Right atrium auricular region (tissue), 2 donors: ENCODE measurements around the gene ULK4. TPM values are rescaled to one million over a fixed set of nuclear protein-coding genes. Genes with fewer than 3 reads are reported as not detected.

Experiments used
- DNase-seq: peaks from one replicate; pipeline ENCODE4 v3.0.0-alpha.2; 2019; ENCODE audit warnings: low spot score
- H3K27ac ChIP-seq, 2 donors: fragments of 200-600 bp; sonication (generic); 1 replicate in 1 of 2; 2 replicates in 1 of 2; pipeline ENCODE4 v1.5.1; 2016 to 2019
- H3K27me3 ChIP-seq, 2 donors: fragments of 200-600 bp; sonication (generic); one replicate each; pipeline versions ENCODE4 v1.5.1 to v1.6.0; 2017 to 2019
- H3K36me3 ChIP-seq: fragments of 200-600 bp; sonication (generic); one replicate; pipeline ENCODE4 v1.5.1; 2016
- H3K4me1 ChIP-seq, 2 donors: fragments of 200-600 bp; sonication (generic); one replicate each; pipeline versions ENCODE4 v1.5.1 to v1.6.0; 2017 to 2019
- H3K4me3 ChIP-seq, 2 donors: fragments of 200-600 bp; sonication (generic); 1 replicate in 1 of 2; 2 replicates in 1 of 2; pipeline ENCODE4 v1.5.1; 2017 to 2019; ENCODE audit warnings: mild to moderate bottlenecking in 1 of 2, moderate library complexity in 1 of 2
- H3K9me3 ChIP-seq, 2 donors: fragments of 200-600 bp; sonication (generic); one replicate each; pipeline ENCODE4 v1.5.1; 2019
- total RNA-seq, 2 donors: library from RNA; depleted of rRNA; stranded (reverse); fragments of >200 nt; gene quantifications; one replicate each; pipeline ENCODE4 v1.1.0, GENCODE V29; 2016
- TF ChIP-seq, protein P1 (sequence below), 2 donors: fragments of 200-600 bp; sonication (generic); IDR thresholded peaks; one replicate each; pipeline ENCODE4 v1.5.1; 2019; ENCODE audit warnings: antibody characterized with exemption in 2 of 2

The ULK4 gene
- total RNA-seq, 2 donors from 2014 or later: 7.1 to 10.1 TPM

DNA sequence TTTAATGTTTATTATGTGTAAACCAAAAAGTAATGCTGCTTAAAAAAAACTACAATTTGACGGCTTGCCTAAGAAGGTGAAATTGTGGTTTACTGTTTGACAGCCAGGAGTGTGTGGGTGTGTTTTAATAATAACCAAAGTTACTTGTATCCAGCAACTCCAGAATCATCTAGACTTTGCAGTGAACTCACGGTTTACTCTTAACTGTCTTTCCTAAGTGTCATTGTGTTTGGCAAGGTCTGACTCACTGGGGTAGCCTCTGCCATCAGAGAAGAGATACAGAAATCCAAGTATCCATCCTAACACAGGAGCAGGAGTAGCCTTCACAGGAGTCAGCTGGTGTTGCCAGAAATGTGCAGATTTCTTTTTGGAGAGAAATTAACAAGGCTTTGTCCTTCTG lies 611.5 kb downstream of the ULK4 start:
- Histone ChIP-seq H3K4me1 (no peaks in the 10 kb centered on the region), H3K27me3 (no peaks in the 10 kb centered on the region), H3K27ac (no peak overlapping the region), H3K9me3 (no peaks in the 10 kb centered on the region), H3K36me3 (no peaks in the 10 kb centered on the region), H3K4me3 (no peak overlapping the region)
- DNase-seq: no peak
- TF ChIP-seq, protein P1, sequence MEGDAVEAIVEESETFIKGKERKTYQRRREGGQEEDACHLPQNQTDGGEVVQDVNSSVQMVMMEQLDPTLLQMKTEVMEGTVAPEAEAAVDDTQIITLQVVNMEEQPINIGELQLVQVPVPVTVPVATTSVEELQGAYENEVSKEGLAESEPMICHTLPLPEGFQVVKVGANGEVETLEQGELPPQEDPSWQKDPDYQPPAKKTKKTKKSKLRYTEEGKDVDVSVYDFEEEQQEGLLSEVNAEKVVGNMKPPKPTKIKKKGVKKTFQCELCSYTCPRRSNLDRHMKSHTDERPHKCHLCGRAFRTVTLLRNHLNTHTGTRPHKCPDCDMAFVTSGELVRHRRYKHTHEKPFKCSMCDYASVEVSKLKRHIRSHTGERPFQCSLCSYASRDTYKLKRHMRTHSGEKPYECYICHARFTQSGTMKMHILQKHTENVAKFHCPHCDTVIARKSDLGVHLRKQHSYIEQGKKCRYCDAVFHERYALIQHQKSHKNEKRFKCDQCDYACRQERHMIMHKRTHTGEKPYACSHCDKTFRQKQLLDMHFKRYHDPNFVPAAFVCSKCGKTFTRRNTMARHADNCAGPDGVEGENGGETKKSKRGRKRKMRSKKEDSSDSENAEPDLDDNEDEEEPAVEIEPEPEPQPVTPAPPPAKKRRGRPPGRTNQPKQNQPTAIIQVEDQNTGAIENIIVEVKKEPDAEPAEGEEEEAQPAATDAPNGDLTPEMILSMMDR (IDR thresholded peaks at IDR 0.05): no peak

DNA sequence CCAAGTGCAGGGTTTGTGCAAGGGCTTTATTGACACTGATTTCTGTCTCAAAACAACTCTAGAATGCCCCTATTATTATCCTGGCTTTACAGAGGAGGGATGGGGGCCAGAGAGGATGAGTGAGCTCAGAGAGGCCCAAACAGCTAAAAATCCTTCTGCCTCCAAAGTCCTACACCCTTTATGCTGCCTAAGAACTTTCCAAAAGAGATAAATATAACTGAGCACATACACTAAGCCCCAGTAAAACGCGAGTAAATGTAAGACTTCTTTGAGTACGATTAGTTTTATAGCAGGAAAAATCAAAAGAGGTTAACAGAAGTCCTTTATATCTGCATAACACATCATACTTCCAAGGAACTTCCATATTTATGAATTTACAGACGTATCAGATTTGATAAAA lies 613.5 kb downstream of the ULK4 start:
- TF ChIP-seq, protein P1 (IDR thresholded peaks at IDR 0.05): no peak
- no peak overlapping the region for H3K4me3 ChIP-seq
- DNase-seq: no peak
- H3K9me3 ChIP-seq: peaks cover 0 to 5% of the 10 kb centered on the region in 2 donors
- H3K27me3 ChIP-seq: no peaks in the 10 kb centered on the region
- no peaks in the 10 kb centered on the region for H3K4me1 ChIP-seq
- H3K36me3 ChIP-seq: no peaks in the 10 kb centered on the region
- no peak overlapping the region for H3K27ac ChIP-seq

DNA sequence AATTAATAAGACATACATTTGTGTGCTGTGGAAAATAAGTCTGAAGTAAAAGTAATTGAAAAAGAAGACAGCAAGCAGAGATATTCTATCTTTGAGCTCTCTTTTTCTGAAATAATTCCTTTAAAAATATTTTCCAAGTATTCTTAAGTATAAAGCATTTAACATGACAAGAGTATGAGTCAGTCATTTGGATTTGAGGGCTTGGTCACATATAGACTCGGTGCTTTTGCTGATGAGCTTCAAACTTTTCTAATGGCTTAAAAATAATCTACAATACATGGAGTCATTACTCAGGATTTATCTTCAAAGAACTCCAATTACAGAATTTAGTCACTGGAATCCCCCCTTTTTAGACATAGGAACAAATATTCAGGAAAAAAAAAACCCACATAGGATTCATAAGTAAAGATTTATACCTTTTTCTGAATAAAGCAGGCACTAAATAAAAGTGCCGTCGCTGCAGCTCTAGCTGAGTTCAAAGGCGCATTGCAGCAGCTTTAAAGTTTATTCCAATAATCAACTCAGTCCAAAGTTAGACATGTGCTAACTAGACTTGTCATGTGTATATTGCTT lies 615.1 kb downstream of the ULK4 start:
- DNase-seq: no peak
- no peaks in the 10 kb centered on the region for H3K36me3 ChIP-seq
- H3K4me3 ChIP-seq: no peak overlapping the region
- H3K9me3 ChIP-seq: peaks cover 0 to 5% of the 10 kb centered on the region in 2 donors
- H3K27me3 ChIP-seq: no peaks in the 10 kb centered on the region
- no peaks in the 10 kb centered on the region for H3K4me1 ChIP-seq
- TF ChIP-seq, protein P1 (IDR thresholded peaks at IDR 0.05): no peak
- H3K27ac ChIP-seq: no peak overlapping the region

DNA sequence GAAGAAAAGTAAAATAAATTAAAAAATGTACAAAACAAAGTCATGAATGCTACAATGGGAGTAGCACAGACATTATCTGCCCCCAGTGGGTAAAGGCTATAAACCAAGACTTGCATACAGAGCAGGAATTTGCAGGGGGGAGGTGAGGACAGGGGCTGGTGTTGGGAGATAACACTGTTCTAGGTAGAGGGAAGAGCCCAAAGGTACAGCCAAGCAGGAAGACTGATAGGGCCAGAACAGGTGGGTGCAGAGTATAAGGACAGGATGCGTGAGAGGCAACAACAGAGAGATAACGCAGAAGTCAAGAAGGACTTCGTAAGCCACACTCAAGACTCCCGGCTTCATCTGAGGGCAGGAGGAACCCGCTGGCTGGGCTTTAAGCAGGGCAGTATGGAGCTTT lies 616.1 kb downstream of the ULK4 start:
- no peak for DNase-seq
- TF ChIP-seq, protein P1 (IDR thresholded peaks at IDR 0.05): no peak
- Histone ChIP-seq H3K36me3 (no peaks in the 10 kb centered on the region), H3K4me3 (no peak overlapping the region), H3K27ac (no peak overlapping the region), H3K4me1 (no peaks in the 10 kb centered on the region), H3K27me3 (no peaks in the 10 kb centered on the region), H3K9me3 (peaks cover 0 to 5% of the 10 kb centered on the region in 2 donors)

DNA sequence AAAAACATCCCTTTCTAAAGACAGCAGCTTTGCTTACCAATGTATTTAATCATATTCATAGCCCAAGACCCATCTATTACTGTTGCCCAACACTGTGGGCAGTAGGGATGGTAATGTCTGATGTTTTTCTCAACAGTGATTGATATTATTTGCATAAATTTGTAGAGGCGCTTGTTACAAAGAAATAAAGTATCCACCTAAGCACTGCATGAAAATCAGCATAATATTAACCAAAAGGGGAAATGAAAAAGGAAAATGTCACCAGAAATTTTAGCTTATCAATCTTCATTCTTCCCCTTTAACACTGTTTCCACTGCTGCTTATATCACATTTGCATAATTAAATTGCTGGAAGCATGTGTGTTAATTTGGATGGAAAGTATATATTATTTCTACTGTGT lies 622.1 kb downstream of the ULK4 start:
- no peaks in the 10 kb centered on the region for H3K4me1 ChIP-seq
- H3K9me3 ChIP-seq: peaks cover 0 to 5% of the 10 kb centered on the region in 2 donors
- TF ChIP-seq, protein P1 (IDR thresholded peaks at IDR 0.05): no peak
- no peak overlapping the region for H3K27ac ChIP-seq
- DNase-seq: no peak
- H3K36me3 ChIP-seq: no peaks in the 10 kb centered on the region
- no peaks in the 10 kb centered on the region for H3K27me3 ChIP-seq
- H3K4me3 ChIP-seq: no peak overlapping the region

DNA sequence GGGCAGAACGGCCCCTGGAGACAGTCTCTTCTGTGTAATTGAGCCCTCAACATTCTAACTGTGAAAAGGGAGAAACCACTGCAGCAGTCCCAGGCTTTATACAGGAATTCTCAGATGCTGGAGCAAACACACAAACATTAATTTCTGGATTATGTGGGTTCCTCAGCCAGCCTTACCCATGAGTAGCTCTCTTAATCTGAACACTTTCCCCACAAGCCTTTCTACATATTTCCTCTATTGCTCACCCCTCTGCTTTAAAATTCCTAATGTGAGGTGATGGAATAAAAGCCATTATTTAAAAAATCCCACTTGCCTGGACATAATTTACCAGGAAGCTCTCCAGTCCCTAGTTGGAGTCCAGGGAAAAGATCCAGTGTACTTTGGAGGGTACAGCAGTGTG lies 623.6 kb downstream of the ULK4 start:
- no peak for DNase-seq
- H3K27ac ChIP-seq: no peak overlapping the region
- no peaks in the 10 kb centered on the region for H3K9me3 ChIP-seq
- TF ChIP-seq, protein P1 (IDR thresholded peaks at IDR 0.05): no peak
- no peaks in the 10 kb centered on the region for H3K27me3 ChIP-seq
- no peaks in the 10 kb centered on the region for H3K36me3 ChIP-seq
- no peaks in the 10 kb centered on the region for H3K4me1 ChIP-seq
- no peak overlapping the region for H3K4me3 ChIP-seq
